Esophagus muscularis mucosa (tissue), 3 donors: Measurements from ENCODE around the gene MCOLN3.

Experiments
- POLR2AphosphoS5 ChIP-seq, 2 donors: sonication (generic); formaldehyde crosslinking; IDR thresholded peaks; one replicate each; pipeline ENCODE4 v1.6.1; 2017; ENCODE audit warnings: antibody characterized with exemption in 2 of 2
- TF ChIP-seq, protein P1 (sequence below), 3 experiments: fragments of 200-600 bp in 2 of 3; fragments of 450-650 bp in 1 of 3; sonication (generic) in 2 of 3; IDR thresholded peaks; one replicate each; pipeline ENCODE4 v1.5.1; 2017 to 2019; ENCODE audit warnings: antibody characterized with exemption in 3 of 3, mild to moderate bottlenecking in 2 of 3, moderate library complexity in 1 of 3

DNA sequence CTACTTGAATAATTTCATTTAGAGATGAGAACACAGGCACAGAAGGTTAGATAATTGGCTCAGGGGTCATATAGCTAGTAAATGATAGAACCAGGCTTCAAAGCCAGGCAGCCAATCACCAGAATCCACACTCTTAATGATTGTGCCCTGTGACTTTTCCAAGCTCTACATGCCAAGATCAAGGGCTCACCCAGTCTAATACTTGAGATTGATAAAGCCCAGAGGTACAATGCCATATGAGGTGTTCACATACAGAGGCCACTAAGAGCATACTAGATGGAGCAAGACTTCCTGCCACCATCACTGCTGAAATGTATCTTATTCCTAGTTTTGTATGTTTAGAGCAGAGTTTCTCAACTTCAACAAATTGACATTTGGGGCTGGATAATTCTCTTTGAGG lies 40.9 kb upstream of the MCOLN3 start:
- TF ChIP-seq, protein P1, sequence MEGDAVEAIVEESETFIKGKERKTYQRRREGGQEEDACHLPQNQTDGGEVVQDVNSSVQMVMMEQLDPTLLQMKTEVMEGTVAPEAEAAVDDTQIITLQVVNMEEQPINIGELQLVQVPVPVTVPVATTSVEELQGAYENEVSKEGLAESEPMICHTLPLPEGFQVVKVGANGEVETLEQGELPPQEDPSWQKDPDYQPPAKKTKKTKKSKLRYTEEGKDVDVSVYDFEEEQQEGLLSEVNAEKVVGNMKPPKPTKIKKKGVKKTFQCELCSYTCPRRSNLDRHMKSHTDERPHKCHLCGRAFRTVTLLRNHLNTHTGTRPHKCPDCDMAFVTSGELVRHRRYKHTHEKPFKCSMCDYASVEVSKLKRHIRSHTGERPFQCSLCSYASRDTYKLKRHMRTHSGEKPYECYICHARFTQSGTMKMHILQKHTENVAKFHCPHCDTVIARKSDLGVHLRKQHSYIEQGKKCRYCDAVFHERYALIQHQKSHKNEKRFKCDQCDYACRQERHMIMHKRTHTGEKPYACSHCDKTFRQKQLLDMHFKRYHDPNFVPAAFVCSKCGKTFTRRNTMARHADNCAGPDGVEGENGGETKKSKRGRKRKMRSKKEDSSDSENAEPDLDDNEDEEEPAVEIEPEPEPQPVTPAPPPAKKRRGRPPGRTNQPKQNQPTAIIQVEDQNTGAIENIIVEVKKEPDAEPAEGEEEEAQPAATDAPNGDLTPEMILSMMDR (IDR thresholded peaks at IDR 0.05): no peak
- TF ChIP-seq POLR2AphosphoS5 (IDR thresholded peaks at IDR 0.05): no peak
